Neuronal stem cell (in vitro differentiated cells): ENCODE results near the gene STUB1. TPM values are rescaled to one million over a fixed set of nuclear protein-coding genes. Genes with fewer than 3 reads are reported as not detected.
A peak's percentile ranks its signal among the peaks of the same experiment; 100 is the strongest.

Experiments
- DNase-seq: peaks from one replicate; pipeline ENCODE4 v3.0.0-alpha.2; 2013; ENCODE audit warnings: low spot score
- H2AFZ ChIP-seq: one replicate; pipeline ENCODE4 v1.6.1; 2013; ENCODE audit warnings: mild to moderate bottlenecking, low read length, inconsistent platforms
- H2AK5ac ChIP-seq: 2 replicates; pipeline ENCODE4 v1.6.1; 2013; ENCODE audit warnings: low read depth, mild to moderate bottlenecking, inconsistent platforms, low read length, moderate library complexity, mixed read lengths
- H2BK120ac ChIP-seq: 2 replicates; pipeline ENCODE4 v1.6.1; 2013; ENCODE audit warnings: low read depth, mild to moderate bottlenecking, inconsistent platforms, low read length, moderate library complexity, mixed read lengths
- H2BK12ac ChIP-seq: one replicate; pipeline ENCODE4 v1.6.1; 2013; ENCODE audit warnings: low read length, inconsistent platforms
- H2BK15ac ChIP-seq: 2 replicates; pipeline ENCODE4 v1.6.1; 2013; ENCODE audit warnings: mild to moderate bottlenecking, low read length, inconsistent platforms, mixed read lengths
- H2BK5ac ChIP-seq: one replicate; pipeline ENCODE4 v1.6.1; 2013; ENCODE audit warnings: inconsistent platforms, mild to moderate bottlenecking, low read length, moderate library complexity
- H3K14ac ChIP-seq: one replicate; pipeline ENCODE4 v1.6.1; 2013; ENCODE audit warnings: low read length, inconsistent platforms
- H3K18ac ChIP-seq: 2 replicates; pipeline ENCODE4 v1.6.1; 2013; ENCODE audit warnings: low read length, inconsistent platforms
- H3K23ac ChIP-seq: 2 replicates; pipeline ENCODE4 v1.6.1; 2013; ENCODE audit warnings: low read depth, mild to moderate bottlenecking, mixed read lengths, low read length, inconsistent platforms; ENCODE audit not compliant: poor library complexity
- H3K27ac ChIP-seq: replicated peaks from 3 replicates; pipeline ENCODE4 v1.5.1; 2013; ENCODE audit warnings: low read length, inconsistent platforms
- H3K27me3 ChIP-seq, 3 experiments: 2 replicates each; pipeline ENCODE4 v1.6.1; 2013; ENCODE audit warnings: low read length in 3 of 3, mild to moderate bottlenecking in 2 of 3, inconsistent platforms in 1 of 3, low read depth in 1 of 3, mixed read lengths in 1 of 3, moderate library complexity in 1 of 3; ENCODE audit not compliant: control insufficient read depth in 3 of 3, insufficient read depth in 3 of 3
- H3K36me3 ChIP-seq, 2 donors: replicated peaks in 1 of 2; 2 replicates each; pipeline ENCODE4 v1.6.1; 2013; ENCODE audit warnings: low read length in 2 of 2; ENCODE audit not compliant: control insufficient read depth in 2 of 2, insufficient read depth in 2 of 2
- H3K4ac ChIP-seq: 2 replicates; pipeline ENCODE4 v1.6.1; 2013; ENCODE audit warnings: inconsistent platforms, mild to moderate bottlenecking, low read length, moderate library complexity
- H3K4me1 ChIP-seq, 2 donors: 1 replicate in 1 of 2; 2 replicates in 1 of 2; pipeline ENCODE4 v1.6.1; 2013; ENCODE audit warnings: low read length in 2 of 2, low read depth in 1 of 2; ENCODE audit not compliant: control insufficient read depth in 2 of 2, insufficient read depth in 1 of 2
- H3K4me2 ChIP-seq: one replicate; pipeline ENCODE4 v1.6.1; 2013; ENCODE audit warnings: mild to moderate bottlenecking, low read length, inconsistent platforms; ENCODE audit not compliant: insufficient read depth, poor library complexity, severe bottlenecking
- H3K4me3 ChIP-seq, 2 donors: 2 replicates each; pipeline ENCODE4 v1.5.1; 2013; ENCODE audit warnings: low read length in 2 of 2, mild to moderate bottlenecking in 2 of 2, inconsistent platforms in 1 of 2, moderate library complexity in 1 of 2
- H3K79me1 ChIP-seq: one replicate; pipeline ENCODE4 v1.6.1; 2013; ENCODE audit warnings: low read depth, mild to moderate bottlenecking, inconsistent platforms, low read length, moderate library complexity
- H3K9ac ChIP-seq: one replicate; pipeline ENCODE4 v1.6.1; 2013; ENCODE audit warnings: mild to moderate bottlenecking, low read depth, low read length, inconsistent platforms; ENCODE audit not compliant: poor library complexity
- H3K9me3 ChIP-seq, 2 donors: replicated peaks in 1 of 2; 2 replicates each; pipeline versions ENCODE3 to v1.6.1; 2013; ENCODE audit warnings: low read length in 2 of 2, mild to moderate bottlenecking in 2 of 2, inconsistent platforms in 1 of 2, low read depth in 1 of 2, mixed read lengths in 1 of 2, moderate library complexity in 1 of 2; ENCODE audit not compliant: control insufficient read depth in 2 of 2, insufficient read depth in 1 of 2
- H4K8ac ChIP-seq: one replicate; pipeline ENCODE4 v1.6.1; 2013; ENCODE audit warnings: low read depth, mild to moderate bottlenecking, inconsistent platforms, low read length, moderate library complexity
- H4K91ac ChIP-seq: one replicate; pipeline ENCODE4 v1.6.1; 2013; ENCODE audit warnings: low read length, low read depth, mild to moderate bottlenecking, inconsistent platforms; ENCODE audit not compliant: poor library complexity
- WGBS, 2 donors: extraction: QIAGEN DNeasy Blood & Tissue Kit; methylation state at CpG; one replicate each; pipeline ENCODE4 v1.1.7; 2013; ENCODE audit warnings: missing lambda C conversion rate in 2 of 2, mixed read lengths in 1 of 2; ENCODE audit not compliant: insufficient read length in 2 of 2, insufficient replicate concordance in 1 of 2; ENCODE audit errors: extremely low coverage in 2 of 2; 5-methylcytosine and 5-hydroxymethylcytosine counted together
- polyA plus RNA-seq, 2 experiments: library from polyadenylated mRNA; stranded (reverse); fragments of 200-250 nt; gene quantifications; one replicate each; pipeline ENCODE4 v1.2.3, GENCODE V29; 2013

Gene STUB1
- polyA plus RNA-seq (2013, experiment 1 of 2): 68.3 TPM
- 66.0 TPM for polyA plus RNA-seq (2013, experiment 2 of 2)

DNA sequence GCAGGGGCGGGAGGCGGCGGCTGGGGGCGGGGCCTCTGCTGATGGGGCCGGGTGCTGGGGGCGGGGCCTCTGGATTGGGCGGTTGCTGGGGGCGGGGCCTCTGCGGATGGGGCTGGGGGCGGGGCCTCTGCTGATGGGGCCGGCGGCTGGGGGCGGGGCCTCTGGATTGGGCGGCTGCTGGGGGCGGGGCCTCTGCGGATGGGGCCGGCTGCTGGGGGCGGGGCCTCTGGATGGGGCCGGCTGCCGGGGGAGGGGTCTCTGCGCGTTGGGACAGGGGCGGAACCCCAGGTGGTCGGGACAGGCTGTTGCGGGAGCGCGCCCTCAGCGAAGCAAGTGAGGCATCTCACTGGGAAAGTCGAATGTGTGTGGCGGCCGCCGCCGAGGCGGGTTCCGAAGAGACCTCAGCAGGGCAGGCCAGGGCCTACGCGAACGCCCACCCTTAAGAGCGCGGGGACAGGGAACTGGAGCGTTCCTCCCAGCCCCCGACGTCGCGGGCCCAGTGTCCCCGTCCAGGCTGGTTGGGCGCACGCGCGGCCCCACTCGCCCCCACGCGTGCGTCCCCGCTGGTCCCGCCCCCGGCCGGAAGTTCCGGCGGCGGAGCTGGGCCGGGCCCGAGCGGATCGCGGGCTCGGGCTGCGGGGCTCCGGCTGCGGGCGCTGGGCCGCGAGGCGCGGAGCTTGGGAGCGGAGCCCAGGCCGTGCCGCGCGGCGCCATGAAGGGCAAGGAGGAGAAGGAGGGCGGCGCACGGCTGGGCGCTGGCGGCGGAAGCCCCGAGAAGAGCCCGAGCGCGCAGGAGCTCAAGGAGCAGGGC, at the start of gene STUB1:
STUB1 (plus strand) TSS at position 597 of the 811 bp plus-strand sequence; CDS start at position 713, 116 bp downstream.
- Histone ChIP-seq H3K4me3 (peak within 1 kb of the TSS; percentile 87 to 98), H3K14ac (peak within 1 kb of the TSS; percentile 61), H2BK120ac (no peak within 1 kb of the TSS), H3K4ac (no peak within 1 kb of the TSS), H3K18ac (peak within 1 kb of the TSS; percentile 99), H2BK5ac (peak within 1 kb of the TSS; percentile 91), H3K27ac (peak within 1 kb of the TSS; percentile 93), H2AK5ac (peak within 1 kb of the TSS; percentile 86), H3K9me3 (peaks cover 0 to 2% of the 10 kb centered on the region in 2 donors), H3K79me1 (peaks cover 30% of the 10 kb centered on the region), H3K9ac (peak within 1 kb of the TSS; percentile 94), H3K4me1 (peaks cover 7 to 25% of the 10 kb centered on the region in 2 donors), H3K4me2 (peak within 1 kb of the TSS; percentile 97), H2BK12ac (no peak within 1 kb of the TSS), H2AFZ (peak within 1 kb of the TSS; percentile 95), H2BK15ac (peak within 1 kb of the TSS; percentile 92), H3K27me3 (peaks cover 0 to 10% (median 0%) of the 10 kb centered on the region in 3 experiments), H3K36me3 (peaks cover 23 to 35% of the 10 kb centered on the region in 2 donors), H4K8ac (peak within 1 kb of the TSS; percentile 52), H3K23ac (peak within 1 kb of the TSS; percentile 98), H4K91ac (no peak within 1 kb of the TSS)
- no CpG with 5 or more reads among the region's 91 CpGs for WGBS, 2 donors
- DNase-seq: peak; percentile 87

GRCh38 chr16:630815-631405, 49.3 kb upstream of the STUB1 start, which contains the start of gene WFIKKN1:
WFIKKN1 (plus strand) TSS chr16:630985; CDS start chr16:631254, 269 bp downstream.
- Histone ChIP-seq H3K4me3 (peak within 1 kb of the TSS; percentile 57 to 79), H3K27ac (peak within 1 kb of the TSS; percentile 99)
- WGBS, 2 donors: no CpG with 5 or more reads among the region's 23 CpGs

GRCh38 chr16:631808-632358, 48.3 kb upstream of the STUB1 start:
- Histone ChIP-seq H3K23ac (peak overlapping the region; percentile 89), H3K9ac (peak overlapping the region; percentile 60), H2BK120ac (no peak overlapping the region), H2AFZ (no peak overlapping the region), H3K14ac (peak overlapping the region; percentile 71), H3K18ac (peak overlapping the region; percentile 93), H3K27ac (no peak overlapping the region), H2AK5ac (peak overlapping the region; percentile 94), H4K91ac (peak overlapping the region; percentile 53), H3K36me3 (peaks cover 15 to 44% of the 10 kb centered on the region in 2 donors), H3K4ac (peak overlapping the region; percentile 84), H3K79me1 (peaks cover 22% of the 10 kb centered on the region), H3K9me3 (no peaks in the 10 kb centered on the region), H3K4me1 (peaks cover 28 to 35% of the 10 kb centered on the region in 2 donors), H2BK15ac (peak overlapping the region; percentile 81), H2BK5ac (no peak overlapping the region), H4K8ac (peak overlapping the region; percentile 96), H2BK12ac (peak overlapping the region; percentile 73), H3K4me2 (no peak overlapping the region), H3K27me3 (peaks cover 0 to 1% (median 0%) of the 10 kb centered on the region in 3 experiments), H3K4me3 (peak overlapping the region in 1 of 2 donors; percentile 12)
- 100% methylated on average over 2 of the region's 9 CpGs; no CpG with 5 or more reads in 1 of the 2 donors for WGBS, 2 donors
- DNase-seq: no peak

More at GRCh38 chr16:630815-631405, 49.3 kb upstream of the STUB1 start, which contains the start of gene WFIKKN1:
- peaks cover 28 to 35% of the 10 kb centered on the region in 2 donors for H3K4me1 ChIP-seq
- peak within 1 kb of the TSS; percentile 95 for H2BK120ac ChIP-seq
- H3K4me2 ChIP-seq: peak within 1 kb of the TSS; percentile 90
- no peaks in the 10 kb centered on the region for H3K9me3 ChIP-seq
- H3K36me3 ChIP-seq: peaks cover 15 to 50% of the 10 kb centered on the region in 2 donors
- H2AK5ac ChIP-seq: peak within 1 kb of the TSS; percentile 100
- DNase-seq: peak; percentile 93
- peak within 1 kb of the TSS; percentile 97 for H4K8ac ChIP-seq
- H3K23ac ChIP-seq: peak within 1 kb of the TSS; percentile 85
- peak within 1 kb of the TSS; percentile 99 for H2BK12ac ChIP-seq
- H3K18ac ChIP-seq: peak within 1 kb of the TSS; percentile 100
- peak within 1 kb of the TSS; percentile 84 for H3K14ac ChIP-seq
- H2BK15ac ChIP-seq: peak within 1 kb of the TSS; percentile 87
- peak within 1 kb of the TSS; percentile 83 for H2AFZ ChIP-seq
- peak within 1 kb of the TSS; percentile 99 for H2BK5ac ChIP-seq
- H3K79me1 ChIP-seq: peaks cover 20% of the 10 kb centered on the region
- peaks cover 0 to 1% (median 0%) of the 10 kb centered on the region in 3 experiments for H3K27me3 ChIP-seq
- peak within 1 kb of the TSS; percentile 97 for H4K91ac ChIP-seq
- peak within 1 kb of the TSS; percentile 95 for H3K4ac ChIP-seq
- peak within 1 kb of the TSS; percentile 96 for H3K9ac ChIP-seq
